Stimulated activated CD8-positive, alpha-beta memory T cell treated with anti-CD3 and anti-CD28 coated beads, Interleukin-12 subunit alpha, Interleukin-12 subunit beta, amount 100 ng/mL, for 4 hours (primary cell): ENCODE results near the gene IRX4.

Source experiments
- DNase-seq: peaks from one replicate; pipeline ENCODE4 v3.0.0-alpha.2; 2020; ENCODE audit warnings: low read depth

IRX4 gene

DNA sequence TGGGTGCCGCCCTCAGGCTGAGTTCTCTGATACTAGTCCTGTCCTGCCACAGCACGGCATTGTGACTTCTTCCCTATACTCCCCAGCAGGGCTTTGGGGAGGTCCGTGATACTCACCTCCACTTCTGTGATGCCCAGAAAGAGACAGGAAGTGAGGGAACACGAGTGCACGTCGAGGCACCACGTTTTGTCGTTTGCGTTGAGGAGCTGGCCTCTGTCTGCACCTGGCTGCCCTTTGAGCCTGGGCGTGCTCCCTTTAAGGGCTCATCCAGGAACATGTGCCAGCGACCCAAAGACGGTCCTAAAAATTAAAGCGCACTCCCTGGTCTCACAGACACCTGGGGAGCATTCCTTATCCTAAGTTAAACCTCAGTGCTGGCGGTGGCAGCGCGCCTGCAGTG lies 8.7 kb upstream of the IRX4 start:
- no peak for DNase-seq

DNA sequence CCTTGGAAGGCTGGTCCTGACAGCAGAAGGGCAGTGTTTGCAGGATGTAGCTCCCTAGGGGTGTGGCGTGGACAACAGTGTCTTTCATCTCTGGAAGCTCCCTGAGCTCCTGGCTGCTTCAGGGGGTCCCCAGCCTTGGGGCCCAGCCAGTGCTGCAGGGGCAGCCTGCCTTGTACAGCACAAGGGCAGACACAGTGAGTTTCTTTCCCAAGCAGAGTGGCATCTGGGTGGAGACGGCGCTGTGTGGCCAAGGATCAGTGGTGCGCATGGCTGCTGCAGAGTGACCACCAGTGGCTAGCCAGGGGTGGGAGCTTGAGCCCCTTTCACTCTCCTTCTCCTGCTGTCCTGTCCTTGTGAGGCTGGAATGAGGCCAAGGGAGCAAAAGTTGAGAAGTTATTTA lies 7.6 kb upstream of the IRX4 start:
- DNase-seq: no peak

DNA sequence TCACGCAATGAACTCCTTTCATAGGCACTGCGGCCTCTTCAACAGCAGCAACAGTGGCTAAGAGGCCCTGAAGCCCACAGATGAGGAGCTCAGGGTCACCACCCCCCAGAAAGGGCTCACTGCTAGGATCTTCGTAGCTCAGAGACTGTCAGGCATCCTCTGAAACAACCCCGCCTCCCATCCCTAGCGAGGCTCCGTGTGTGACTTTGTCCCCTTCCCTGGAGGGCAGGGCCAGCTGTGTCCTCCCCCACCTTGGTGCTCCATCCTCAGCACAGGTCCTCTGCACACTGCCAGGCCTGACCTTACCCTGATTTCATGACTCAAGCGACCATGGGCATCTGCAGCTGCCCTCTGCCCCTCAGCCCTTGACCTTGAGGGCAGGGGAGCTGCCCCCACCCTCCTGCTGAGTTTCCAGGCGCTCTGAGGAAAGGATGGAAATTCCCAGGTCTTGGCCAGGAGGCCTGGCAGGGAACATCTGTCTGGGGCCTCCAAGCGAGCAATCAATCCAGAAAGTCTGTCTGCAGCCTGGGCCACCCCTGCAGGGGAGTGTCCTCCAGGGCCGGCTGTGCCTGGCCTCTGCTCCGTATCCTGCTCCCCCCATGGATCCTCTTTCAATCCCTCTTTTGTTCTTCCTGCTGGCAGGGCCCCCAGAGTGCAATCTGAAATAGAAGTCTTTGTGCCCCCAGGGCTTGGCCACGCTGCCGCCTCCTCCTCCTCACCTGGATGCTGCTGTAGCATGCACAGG lies 6.8 kb upstream of the IRX4 start:
- no peak for DNase-seq

DNA sequence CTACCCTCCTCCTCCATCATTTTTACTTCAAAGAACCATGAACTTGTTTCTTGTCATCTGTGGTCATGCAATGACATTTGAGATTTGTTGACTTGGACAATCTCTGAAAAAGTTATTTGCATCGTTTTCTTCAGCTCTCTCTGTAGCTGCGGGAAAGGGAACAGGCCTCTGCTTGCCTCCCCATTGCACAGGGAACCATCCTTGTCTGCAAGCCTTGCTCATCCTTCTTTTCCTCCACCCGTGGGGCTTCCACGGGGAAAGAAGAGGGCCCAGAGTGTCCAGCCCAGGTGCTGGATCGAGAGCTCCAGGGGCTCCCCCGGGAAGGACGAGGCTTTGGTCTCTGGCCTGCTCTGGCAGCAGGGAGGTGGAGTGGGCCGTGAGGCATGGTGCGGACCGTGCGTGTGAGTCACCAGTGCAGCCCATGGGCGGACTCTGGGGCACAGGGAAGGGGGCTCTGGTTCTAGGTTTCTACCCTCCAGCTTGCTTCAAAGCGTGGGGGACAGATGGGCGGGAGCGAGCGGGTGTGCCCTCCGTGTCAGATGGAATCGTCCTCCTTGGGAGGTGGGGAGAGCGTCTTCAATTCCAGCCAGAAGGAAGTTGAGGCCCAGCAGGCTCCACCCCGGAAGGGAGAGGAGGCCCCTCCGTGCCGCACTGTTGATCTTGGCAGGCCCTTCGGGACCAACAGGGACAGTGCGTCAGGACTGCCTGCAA lies 6.0 kb upstream of the IRX4 start:
- DNase-seq: no peak

DNA sequence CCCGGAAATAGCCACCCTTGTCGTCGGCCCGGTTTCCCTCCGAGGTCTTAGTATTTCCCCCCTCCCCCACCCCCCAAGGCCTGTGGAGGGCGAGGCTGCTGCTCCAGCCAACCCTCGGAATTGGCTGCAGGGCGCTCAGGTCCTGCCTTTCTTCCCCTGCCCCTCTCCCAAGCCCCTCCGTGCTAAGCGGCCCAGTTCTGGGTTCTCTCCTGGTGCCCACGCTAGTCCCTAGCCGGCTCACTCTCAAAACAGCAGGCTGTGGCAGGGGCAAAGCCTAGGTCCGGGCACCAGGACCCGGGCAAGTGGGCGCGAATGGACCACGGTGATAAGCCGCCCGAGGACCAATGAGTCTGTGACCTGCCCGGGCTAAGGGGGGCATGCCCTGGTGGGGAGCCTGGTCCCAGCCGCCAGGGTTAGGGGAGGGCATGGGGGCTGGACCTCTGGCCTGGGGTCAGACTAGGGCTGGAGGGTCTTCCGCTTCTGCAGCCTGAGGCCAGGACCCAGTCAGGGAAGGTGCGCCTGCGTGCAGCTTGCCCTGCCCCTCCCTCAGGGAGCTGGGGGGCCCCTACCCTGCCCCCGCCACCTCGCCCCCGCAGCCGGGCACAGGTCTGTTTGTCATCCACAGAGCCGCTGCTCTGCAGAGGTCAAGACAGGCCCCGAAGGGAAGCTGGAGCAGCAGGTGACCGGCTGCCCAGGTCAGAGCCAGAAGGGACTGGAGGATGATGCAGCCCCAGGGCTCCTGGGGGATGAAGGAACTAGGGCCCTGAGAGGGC lies 5.0 kb upstream of the IRX4 start:
- DNase-seq: no peak

DNA sequence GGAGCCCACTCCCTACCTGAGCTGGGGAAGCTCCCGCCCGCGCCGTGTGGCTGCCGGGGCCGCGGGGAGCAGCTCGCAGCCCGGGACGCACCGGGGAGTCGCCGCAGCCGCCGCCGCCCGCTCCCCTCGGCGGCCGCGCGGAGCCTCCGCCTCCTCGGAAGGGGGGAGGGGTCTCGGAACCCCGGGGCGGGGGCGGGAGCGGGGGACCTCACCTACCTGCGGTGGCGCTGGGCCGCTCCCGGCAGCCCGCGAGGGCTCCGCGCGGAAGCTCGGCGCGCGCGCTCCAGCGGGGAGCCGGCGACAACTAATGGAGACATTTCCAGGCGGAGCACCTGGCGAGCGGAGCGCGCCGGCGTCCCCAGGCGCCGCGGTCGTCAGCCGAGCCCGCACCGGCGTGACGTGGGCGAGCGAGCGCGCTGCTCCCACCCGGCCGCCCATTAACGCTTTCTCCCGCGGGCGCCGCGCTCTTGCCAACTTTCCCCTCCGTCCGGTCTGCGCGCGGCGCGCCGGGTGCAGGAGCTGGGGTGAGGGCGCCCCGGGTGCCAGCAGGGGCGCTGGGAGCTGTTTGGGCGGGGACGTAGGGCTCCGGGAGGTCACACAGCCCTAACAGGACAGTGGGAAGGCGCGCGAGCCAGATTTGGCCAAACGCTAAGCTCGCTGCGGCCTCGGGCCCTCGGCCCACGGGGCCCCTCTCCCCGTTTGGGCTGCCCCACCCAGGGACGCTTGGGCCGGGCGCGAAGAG lies 4.3 kb upstream of the IRX4 start:
- no peak for DNase-seq

DNA sequence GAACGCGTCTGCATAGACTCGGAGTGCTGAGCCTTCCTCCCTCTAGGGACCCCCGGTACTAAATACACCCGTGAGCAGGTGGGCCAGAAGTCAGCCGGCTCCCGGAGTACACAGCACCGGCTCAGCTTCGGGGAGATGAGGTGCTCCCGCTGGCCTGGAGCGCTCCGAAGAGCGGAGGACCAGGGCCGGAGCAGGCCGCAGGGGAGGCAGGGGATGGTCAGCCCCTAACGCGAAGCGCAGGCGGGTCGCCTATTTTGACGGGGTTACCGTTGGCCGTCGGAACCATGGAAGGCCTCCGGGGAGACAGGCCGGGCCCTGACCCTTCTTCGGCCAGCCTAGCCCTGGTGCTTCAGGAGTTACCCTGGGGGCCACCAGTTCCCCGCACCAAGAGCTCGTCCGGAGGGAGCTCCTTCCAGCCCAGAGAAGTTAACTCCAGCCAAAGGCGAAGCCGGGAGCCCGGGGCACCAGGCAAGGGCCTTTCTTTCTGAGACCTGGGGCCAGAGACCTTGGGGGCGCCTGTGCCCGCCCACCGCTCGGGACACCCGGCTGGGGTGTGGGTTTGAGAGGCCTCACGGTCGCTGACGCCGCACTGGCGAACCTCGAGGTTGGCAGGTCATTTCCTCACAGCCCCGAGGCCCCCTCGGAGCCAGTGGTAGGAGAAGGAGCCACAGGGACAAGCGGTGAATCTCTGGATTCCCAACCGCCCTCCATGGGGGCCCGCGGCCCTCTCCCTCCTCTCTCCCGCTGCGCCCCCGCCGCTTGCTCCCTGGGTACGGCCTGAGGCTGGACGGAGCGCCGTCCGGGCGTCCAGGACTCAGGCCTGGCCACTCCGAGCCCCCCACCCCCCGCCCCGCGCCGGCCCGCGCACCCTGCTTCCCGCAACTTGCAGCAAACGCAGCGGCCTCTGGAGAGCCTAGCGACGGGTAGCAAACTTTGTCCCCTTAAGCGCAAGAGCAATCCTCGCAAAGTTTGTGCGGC lies 3.4 kb upstream of the IRX4 start:
- DNase-seq: no peak

DNA sequence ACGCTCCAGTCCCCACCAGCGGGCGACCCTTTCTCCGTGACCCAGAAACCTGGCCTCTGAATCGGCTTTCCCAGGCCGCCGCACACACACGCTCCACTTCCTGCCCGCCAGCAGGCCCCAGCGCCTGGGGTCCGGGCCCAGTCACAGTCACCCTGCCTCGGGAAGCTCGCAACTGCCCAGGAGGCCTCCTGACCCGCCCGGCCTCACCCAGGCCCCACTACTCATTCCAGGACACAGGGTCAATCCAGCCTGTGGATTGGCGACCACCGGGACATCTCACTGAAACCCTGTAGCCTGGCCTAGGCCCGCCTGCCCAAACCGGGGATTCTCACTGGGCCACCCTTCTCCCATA lies 2.7 kb upstream of the IRX4 start:
- no peak for DNase-seq

DNA sequence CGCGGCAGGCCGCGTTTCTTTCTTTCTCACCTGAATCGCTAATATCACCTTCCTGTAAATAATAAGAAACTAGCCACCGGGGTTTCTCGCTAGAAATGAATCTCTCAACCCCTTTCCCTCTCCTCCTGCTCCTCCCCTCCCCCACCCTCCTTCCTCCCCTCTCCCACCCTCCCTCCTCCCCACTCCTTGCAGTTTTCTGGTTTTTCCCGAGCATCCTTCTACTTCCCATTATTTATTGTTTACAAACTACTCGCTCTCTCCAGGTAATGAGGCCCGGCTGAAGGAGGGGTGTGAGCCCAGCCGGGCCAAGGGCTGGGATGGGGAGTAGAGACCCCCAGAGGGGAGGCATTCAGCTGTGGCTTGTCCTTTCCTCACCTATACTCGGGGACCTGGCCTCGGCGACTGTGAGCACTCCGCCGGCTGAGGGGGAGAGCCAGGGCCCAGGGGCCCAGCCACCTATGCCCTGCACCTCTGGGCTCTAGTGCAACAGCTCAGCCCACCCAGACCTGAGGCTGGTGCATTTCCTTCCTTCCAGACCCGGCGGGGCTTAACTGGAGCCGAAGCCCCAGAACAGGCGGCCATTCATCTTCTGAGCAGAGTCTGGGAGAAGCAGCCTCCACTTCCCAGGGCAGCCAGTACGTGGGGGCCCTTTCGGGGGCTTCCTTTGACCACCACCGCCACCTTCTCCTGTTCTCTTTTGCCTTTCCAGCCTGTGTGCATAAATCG lies 2.1 kb upstream of the IRX4 start:
- DNase-seq: no peak

DNA sequence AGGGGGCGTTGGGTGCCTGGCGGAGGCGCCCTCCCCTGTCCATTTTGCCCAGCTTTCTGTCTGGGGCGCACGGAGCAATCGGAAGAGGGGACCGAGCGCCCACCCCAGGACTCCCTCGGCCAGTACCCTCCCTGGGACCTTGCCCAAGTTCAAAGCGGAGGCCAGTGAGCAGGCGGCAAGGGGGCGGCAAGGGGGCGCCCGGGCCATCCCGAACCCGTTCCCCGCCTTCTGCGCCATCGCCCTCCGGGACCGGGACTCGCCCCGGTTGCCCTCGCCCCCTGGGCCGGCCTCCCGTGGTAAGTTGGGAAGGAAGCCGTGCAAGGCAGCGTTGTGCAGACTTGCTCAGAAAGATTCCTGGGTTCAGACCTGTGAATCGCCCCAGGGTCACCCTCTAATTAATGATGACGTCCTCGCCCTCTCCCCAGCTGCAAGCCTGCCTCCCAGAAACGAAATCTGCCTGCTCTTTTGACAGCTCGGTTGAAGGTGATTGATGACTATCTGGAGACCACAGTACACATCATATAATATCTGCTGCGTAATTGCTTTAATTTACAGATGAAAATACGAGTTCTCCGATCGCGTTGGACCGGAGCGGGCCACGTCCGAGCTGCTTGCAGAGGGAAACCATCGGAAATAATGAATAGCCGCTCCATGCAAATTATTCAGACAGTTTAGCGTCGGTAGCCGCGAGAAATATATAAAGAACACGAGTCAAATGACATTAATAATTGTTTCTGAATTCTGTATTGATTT lies 1.4 kb upstream of the IRX4 start:
- DNase-seq: no peak

DNA sequence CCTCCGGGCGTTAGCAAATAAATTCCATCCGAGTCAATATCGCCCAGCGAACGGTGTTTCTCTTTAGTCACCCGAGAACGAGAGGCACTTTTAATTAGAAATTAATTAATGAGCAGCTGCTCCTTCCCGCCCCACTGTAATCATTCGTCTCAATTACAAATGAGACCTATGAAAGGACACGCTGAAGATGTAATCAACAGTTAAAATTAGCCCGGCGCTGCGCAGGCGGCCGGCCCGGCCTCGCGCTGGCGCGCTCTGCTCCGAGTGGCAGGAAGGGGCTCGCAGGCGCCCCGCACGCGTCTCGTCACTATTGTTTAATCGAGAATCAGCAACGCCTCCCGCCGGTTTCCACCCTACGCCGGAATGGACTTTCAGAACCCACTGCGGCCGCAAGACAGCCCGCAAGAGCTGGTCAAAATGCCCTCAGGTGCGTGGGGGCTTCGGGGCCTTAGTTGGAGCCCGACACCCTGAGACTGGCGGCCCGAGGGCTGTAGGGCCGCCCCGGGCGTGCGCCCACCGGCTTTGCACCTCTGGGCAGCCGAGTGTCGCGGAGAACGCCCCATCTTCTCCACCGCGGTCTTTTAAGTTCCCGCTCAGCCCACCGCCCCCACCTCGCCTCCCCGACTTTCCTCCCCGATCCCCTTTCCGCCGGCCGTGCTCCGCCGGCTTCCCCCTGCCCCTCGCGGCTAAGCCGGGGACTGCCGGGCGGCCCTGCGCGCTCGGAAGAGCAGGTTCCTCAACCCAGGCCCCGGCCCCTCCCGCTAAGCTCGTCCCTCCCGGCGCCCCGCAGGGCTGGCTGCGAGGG lies 597 bp upstream of the IRX4 start:
- DNase-seq: no peak

DNA sequence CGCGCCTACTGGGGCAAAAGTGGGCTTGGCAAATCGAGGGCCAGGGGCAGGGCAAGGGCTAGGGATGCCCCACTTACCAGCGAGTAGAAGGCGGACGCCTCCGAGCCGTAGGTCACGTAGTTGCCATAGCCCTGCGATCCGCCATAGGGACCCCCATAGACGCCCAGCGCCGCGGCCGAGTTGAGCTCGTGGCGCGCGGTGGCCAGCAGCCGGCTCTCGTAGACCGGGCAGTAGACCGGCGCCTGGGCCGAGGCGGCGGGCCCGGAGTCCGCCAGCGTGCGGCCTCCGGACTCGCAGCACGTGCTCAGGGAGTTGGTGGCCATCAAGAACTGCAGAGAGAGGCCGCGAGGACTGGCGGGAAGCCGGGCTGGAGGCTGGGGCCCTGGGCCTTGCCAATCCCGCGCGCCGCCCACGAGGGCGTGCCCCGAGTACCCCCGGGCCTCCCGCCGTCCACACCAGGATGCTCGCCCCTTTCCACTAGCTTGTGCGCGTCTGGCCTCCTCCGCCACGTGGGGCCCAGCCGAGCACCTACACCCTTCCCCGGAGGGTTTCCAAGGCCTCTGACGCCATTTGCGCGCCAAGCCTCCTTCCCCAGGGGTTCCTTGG lies 891 bp downstream of the IRX4 start:
- no peak for DNase-seq

DNA sequence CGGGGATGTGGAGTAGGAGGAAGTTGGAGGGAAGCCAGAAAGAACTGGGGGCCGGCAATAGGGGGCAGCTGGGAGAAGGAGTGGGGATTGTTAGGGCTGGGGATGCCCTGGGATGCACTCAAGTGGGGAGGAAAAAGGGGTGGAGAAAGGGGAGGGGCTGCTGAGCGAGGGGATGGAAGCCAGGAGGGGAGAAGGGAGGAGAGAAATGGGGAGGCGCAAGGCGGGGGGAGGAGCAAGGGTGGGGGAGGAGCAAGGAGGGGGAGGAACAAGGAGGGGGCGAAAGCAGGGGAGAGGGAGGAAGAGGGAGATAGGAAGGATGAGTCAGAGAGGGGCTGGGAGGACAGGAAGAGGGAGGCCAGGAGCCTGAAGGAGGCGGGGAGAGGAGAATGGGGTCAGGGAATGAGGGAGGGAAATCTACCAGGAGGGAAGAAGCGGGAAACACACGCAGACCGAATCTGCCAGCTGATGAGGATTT lies 1.6 kb downstream of the IRX4 start:
- DNase-seq: no peak

DNA sequence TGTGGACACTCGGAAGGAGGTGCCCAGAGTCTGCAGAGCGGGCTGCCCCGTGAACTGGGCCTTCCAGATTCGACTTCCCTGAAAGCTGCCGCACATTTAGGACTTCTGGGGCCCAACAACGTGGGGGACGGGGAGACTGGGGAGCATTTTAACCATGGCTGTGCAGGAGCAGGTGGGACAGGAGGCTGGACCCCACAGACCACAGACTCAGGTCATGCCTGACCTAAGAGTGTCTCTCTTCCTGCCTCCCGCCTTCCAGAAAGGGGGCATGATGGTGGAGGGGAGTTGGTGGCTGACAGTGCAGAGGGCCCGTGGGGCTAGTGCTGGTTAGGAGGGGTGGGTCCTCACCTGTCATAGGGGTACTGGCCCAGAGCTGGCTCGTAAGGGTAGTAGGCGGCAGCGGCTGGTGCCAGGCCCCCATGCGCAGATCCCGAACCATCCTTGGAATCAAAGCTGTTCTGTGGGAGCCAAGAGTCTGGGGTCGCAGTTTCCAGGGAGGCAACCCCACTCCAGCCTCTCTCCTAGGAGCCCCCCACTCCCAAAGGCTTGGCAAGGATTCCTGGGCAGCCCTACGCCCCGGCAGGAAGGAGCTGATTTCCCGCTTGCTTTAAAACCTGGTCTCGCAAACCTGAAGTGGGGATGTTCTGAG lies 2.2 kb downstream of the IRX4 start:
- no peak for DNase-seq

DNA sequence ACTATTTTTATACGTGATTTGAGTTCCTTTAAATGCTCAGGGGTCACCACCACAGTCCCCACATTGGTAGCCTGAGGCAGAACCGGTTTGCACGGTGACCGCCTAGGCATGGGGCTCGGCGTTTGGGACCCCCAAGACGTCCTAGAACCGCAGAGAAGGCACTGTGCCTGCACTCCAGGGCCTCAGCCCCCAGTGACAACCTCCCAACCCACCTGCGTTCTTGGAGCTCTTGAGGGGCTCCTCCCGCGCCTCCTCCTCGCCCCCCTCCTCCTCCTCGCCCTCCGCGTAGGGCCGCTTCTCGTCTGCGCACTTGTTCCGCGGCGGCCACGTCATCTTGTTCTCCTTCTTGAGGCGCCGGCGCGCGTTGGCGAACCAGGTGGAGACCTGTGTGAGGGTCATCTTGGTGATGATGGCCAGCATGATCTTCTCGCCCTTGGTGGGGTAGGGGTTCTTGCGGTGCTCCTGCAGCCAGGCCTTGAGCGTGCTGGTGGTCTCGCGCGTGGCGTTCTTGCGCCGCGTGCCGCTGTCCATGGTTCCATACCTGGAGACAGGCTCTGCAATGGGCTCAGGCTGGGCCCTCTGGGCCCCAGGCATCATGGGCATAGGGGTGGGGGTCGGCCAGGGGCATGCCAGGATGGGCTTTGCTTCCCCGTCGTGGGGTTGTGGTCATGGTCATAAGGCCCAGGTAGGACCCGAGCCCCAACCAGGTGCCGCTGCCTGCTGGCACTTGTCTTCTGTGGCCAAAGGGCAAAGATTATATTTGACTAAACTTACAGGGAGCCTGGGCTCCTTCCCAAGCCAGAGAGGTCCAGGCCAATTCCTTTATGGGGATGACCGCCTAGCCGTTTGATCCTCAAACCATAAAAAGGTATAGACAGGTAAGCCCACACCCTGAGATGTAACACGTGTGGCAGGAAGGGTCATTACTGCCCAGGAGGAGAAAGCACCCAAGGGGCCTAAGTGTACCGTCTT lies 3.1 kb downstream of the IRX4 start:
- no peak for DNase-seq

DNA sequence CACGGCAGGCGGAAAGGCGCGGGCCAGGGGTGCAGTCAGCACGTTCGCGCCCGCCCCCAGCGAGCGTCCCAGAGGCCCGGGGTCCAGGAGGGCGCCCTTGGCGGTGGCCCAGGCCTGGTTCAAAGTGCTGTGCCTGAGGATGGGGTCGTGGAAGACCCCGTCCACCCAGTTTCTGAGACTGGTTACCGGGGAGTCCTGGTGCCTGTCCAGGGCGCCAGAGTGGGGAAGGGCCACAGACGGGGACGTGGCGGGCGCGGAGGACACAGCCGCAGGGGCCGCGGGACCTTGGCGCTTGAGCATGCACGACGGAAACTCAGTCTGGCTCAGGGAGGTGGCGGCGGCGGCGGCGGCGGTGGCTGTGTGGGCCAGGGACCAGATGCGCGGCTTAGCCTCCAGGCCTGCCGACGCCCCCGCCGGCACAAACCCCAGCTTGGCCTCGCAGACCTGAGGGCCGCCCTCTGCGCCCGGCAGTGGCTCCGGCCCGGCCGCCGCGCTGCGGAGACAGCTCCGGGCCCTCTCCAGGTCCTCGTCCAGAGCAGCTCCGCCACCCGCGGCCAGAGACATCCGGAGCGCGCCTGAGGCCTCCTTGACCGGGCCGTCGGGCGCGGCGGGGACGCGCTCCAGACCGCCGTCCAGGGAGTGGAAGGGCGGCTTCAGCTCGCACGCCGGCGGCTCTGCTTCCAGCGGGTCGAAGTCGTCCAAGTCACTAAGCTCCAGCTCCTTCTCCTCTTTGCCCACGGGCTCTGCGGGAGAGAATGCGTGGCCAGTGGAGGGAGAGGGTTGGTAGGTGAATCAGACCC lies 4.5 kb downstream of the IRX4 start:
- DNase-seq: no peak
